Measurements from ENCODE around the gene PPTC7. TPM values are rescaled to one million over a fixed set of nuclear protein-coding genes. Genes with fewer than 3 reads are reported as not detected.

Gene PPTC7
- total RNA-seq, 4 donors from 2014 or later: 27.6 to 85.8 (median 58.4) TPM

GRCh38 chr12:110556705-110557104, 26.4 kb downstream of the PPTC7 start:
- Histone ChIP-seq H3K27me3 (no peaks in the 10 kb centered on the region), H3K36me3 (no peaks in the 10 kb centered on the region), H3K4me3 (peak overlapping the region in 1 of 4 donors; percentile 23), H3K4me1 (peaks cover 82 to 83% of the 10 kb centered on the region in 2 donors), H3K27ac (peak overlapping the region; percentile 89 to 95 (median 94)), H3K9me3 (no peaks in the 10 kb centered on the region)
- peak; percentile 27 to 41 for ATAC-seq
- intact Hi-C loops (cut with DNase I; ENCODE audit: low total_unique reads): no loop called here
- in situ Hi-C loops (cut with MboI; ENCODE audit: low sequenced_read_pairs in 4 of 4): no loop called here
- TF ChIP-seq, protein P1, sequence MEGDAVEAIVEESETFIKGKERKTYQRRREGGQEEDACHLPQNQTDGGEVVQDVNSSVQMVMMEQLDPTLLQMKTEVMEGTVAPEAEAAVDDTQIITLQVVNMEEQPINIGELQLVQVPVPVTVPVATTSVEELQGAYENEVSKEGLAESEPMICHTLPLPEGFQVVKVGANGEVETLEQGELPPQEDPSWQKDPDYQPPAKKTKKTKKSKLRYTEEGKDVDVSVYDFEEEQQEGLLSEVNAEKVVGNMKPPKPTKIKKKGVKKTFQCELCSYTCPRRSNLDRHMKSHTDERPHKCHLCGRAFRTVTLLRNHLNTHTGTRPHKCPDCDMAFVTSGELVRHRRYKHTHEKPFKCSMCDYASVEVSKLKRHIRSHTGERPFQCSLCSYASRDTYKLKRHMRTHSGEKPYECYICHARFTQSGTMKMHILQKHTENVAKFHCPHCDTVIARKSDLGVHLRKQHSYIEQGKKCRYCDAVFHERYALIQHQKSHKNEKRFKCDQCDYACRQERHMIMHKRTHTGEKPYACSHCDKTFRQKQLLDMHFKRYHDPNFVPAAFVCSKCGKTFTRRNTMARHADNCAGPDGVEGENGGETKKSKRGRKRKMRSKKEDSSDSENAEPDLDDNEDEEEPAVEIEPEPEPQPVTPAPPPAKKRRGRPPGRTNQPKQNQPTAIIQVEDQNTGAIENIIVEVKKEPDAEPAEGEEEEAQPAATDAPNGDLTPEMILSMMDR (IDR thresholded peaks at IDR 0.05 in 4 of 5, conservative IDR thresholded peaks at IDR 0.05 in 1 of 5): no peak
- no peak for TF ChIP-seq POLR2A (IDR thresholded peaks at IDR 0.05)
- DNase-seq: no peak

DNA sequence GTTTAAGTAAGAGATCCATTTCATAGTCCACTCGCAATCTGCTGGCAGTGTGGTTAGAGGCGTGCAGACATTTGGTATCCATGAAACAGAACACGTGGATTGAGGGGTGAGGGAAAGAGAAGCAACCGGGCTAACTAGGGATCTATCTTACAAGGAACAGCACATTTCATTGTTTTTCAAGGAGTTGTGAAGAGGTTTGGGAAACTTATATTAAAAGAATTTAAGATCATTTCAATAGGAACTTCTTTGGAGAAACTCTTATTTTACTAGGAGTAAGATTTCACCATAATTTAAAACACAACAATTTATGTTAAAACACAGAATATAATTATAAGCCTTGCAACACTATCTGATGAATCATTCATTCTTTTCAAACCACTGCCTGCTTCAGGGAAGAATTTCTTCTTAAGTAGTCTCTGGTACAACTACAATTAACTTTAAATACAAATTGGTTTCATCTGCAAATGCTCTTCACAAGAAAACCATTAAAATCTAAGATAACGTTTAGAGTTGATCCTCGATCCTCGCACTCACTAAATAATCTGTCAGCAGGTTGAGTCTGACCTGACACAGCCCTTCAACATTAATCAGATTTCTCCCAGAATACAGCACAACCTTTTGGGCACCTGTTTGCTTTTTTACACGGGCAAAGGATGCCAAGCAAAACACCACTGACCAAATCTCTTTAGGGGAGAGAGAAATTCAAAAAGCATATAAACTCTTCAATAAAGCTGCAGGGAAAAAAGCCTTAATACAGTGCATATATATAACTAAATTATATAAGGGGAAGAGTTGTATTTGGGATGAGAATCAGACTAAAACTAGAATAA, 27.3 kb downstream of the PPTC7 start:
- intact Hi-C loops (cut with DNase I; ENCODE audit: low total_unique reads): no loop called here
- peak; percentile 66 to 81 for ATAC-seq
- TF ChIP-seq, protein P1 (IDR thresholded peaks at IDR 0.05 in 4 of 5, conservative IDR thresholded peaks at IDR 0.05 in 1 of 5): no peak
- TF ChIP-seq POLR2A (IDR thresholded peaks at IDR 0.05): no peak
- in situ Hi-C loops (cut with MboI; ENCODE audit: low sequenced_read_pairs in 4 of 4): no loop called here
- Histone ChIP-seq H3K27ac (peak overlapping the region; percentile 89 to 95 (median 94)), H3K27me3 (no peaks in the 10 kb centered on the region), H3K4me3 (peak overlapping the region in 1 of 4 donors; percentile 23), H3K36me3 (peaks cover 0 to under 1% of the 10 kb centered on the region in 2 donors), H3K9me3 (no peaks in the 10 kb centered on the region), H3K4me1 (peaks cover 83 to 85% of the 10 kb centered on the region in 2 donors)
- no peak for DNase-seq

DNA sequence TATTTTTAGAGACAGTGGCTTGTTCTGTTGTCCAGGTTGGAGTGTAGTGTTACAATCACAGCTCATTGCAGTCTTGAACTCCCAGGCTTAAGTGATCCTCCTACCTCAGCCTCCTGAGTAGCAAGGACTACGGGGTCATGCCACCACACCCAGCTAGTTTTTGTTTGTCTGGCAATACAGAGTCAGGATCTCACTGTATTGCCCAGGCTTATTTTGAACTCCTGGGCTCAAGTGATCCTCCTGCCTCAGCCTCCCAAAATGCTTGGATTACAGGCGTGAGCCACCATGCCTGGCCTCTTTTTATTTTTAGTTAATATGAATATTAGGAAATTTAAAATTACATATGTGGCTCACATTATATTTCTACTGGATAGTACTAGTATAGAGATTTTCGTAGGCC, 28.9 kb downstream of the PPTC7 start:
- DNase-seq: no peak
- intact Hi-C loops (cut with DNase I; ENCODE audit: low total_unique reads) (no loop called here), in situ Hi-C loops (cut with MboI; ENCODE audit: low sequenced_read_pairs in 4 of 4) (loop anchor here in 2 of 4 donors (5.0 kb wide), 1 partner anchor 38 kb away; no protein-coding TSS in a partner anchor)
- Histone ChIP-seq H3K4me1 (peaks cover 88% of the 10 kb centered on the region in 2 donors), H3K4me3 (no peak overlapping the region), H3K36me3 (peaks cover 0 to 5% of the 10 kb centered on the region in 2 donors), H3K9me3 (no peaks in the 10 kb centered on the region), H3K27ac (peak overlapping the region; percentile 89 to 95 (median 94)), H3K27me3 (no peaks in the 10 kb centered on the region)
- no peak for ATAC-seq
- no peak for TF ChIP-seq POLR2A (IDR thresholded peaks at IDR 0.05)
- TF ChIP-seq, protein P1 (IDR thresholded peaks at IDR 0.05 in 4 of 5, conservative IDR thresholded peaks at IDR 0.05 in 1 of 5): no peak

- Histone ChIP-seq H3K36me3 (peaks cover 0 to 5% of the 10 kb centered on the region in 2 donors), H3K4me3 (no peak overlapping the region), H3K4me1 (peaks cover 84 to 95% of the 10 kb centered on the region in 2 donors), H3K27me3 (no peaks in the 10 kb centered on the region), H3K27ac (peak overlapping the region; percentile 89 to 95 (median 94)), H3K9me3 (no peaks in the 10 kb centered on the region)
- in situ Hi-C loops (cut with MboI; ENCODE audit: low sequenced_read_pairs in 4 of 4) (loop anchor here in 2 of 4 donors (5.0 kb wide), 1 partner anchor 41 kb away; no protein-coding TSS in a partner anchor), intact Hi-C loops (cut with DNase I; ENCODE audit: low total_unique reads) (no loop called here)
- ATAC-seq: no peak
- TF ChIP-seq POLR2A (IDR thresholded peaks at IDR 0.05): no peak
- TF ChIP-seq, protein P1 (IDR thresholded peaks at IDR 0.05 in 4 of 5, conservative IDR thresholded peaks at IDR 0.05 in 1 of 5): no peak
- DNase-seq: no peak
Observed at GRCh38 chr12:110550981-110551380, 32.1 kb downstream of the PPTC7 start.
